Ovary (tissue), 9 donors: ENCODE data around the gene CHST9. TPM values are rescaled to one million over a fixed set of nuclear protein-coding genes. Genes with fewer than 3 reads are reported as not detected.

Experiments used
- DNase-seq, 5 donors: peaks; one replicate each; pipeline ENCODE4 v3.0.0-alpha.2; 2019 to 2020
- H3K27ac ChIP-seq, 2 donors: fragments of 200-600 bp; one replicate each; pipeline versions ENCODE4 v1.5.1 to v1.8.0; 2019 to 2022
- H3K27me3 ChIP-seq: fragments of 200-600 bp; one replicate; pipeline ENCODE4 v1.8.0; 2022
- H3K36me3 ChIP-seq: fragments of 200-600 bp; sonication (generic); one replicate; pipeline ENCODE4 v1.5.1; 2019
- H3K4me1 ChIP-seq: one replicate; pipeline ENCODE4 v1.8.1; 2013; ENCODE audit warnings: mild to moderate bottlenecking, moderate library complexity; ENCODE audit not compliant: insufficient read depth
- H3K4me3 ChIP-seq: fragments of 200-600 bp; sonication (generic); one replicate; pipeline ENCODE4 v1.5.1; 2017
- H3K9me3 ChIP-seq, 2 donors: fragments of 200-600 bp in 1 of 2; sonication (generic) in 1 of 2; one replicate each; pipeline versions ENCODE4 v1.5.1 to v1.8.1; 2013 to 2019; ENCODE audit warnings: mild to moderate bottlenecking in 1 of 2, moderate library complexity in 1 of 2
- EP300 ChIP-seq: sonication (generic); formaldehyde crosslinking; IDR thresholded peaks from one replicate; pipeline ENCODE4 v1.6.1; 2017; ENCODE audit warnings: antibody characterized with exemption
- POLR2A ChIP-seq: fragments of 450-650 bp; IDR thresholded peaks from one replicate; pipeline ENCODE4 v1.6.1; 2017; ENCODE audit warnings: antibody characterized with exemption, mild to moderate bottlenecking, moderate library complexity
- WGBS, 3 donors: extraction: QIAGEN DNeasy Blood & Tissue Kit in 1 of 3; methylation state at CpG; one replicate each; pipeline versions ENCODE4 v1.1.5 to v1.1.7; 2013 to 2017; 5-methylcytosine and 5-hydroxymethylcytosine counted together
- intact Hi-C, 4 donors: fragments of 100-400 bp; cut with DNase I; formaldehyde crosslinking; loops; one replicate each; pipeline versions ENCODE4 v1.11.0 to v1.15.1; 2022 to 2023
- polyA plus RNA-seq, 2 donors: library from polyadenylated mRNA; stranded (reverse); fragments of 200-250 nt in 1 of 2; fragments of 350-450 nt in 1 of 2; fragmentation: Illumina TruSeq in 1 of 2; extraction: RNeasy Lipid Tissue Mini Kit (QIAGEN cat#74804) in 1 of 2; gene quantifications; one replicate each; pipeline ENCODE4 v1.2.3, GENCODE V29; 2013 to 2014
- total RNA-seq, 7 donors: library from RNA; depleted of rRNA in 2 of 7; stranded (reverse); fragments of >200 nt in 2 of 7; fragmentation: NEBNext Ultra II Directional in 3 of 7; extraction: Animal tissue kit (Norgen Biotek cat#: 25700) in 3 of 7; gene quantifications; one replicate each; pipeline versions ENCODE4 v1.1.0 to v1.2.4, GENCODE V29; 2016 to 2023
- TF ChIP-seq, protein P1 (sequence below), 3 donors: fragments of 450-650 bp in 2 of 3; fragments of 200-600 bp in 1 of 3; IDR thresholded peaks; one replicate each; pipeline versions ENCODE4 v1.5.1 to v1.8.0; 2016 to 2022; ENCODE audit warnings: antibody characterized with exemption in 3 of 3, mild to moderate bottlenecking in 1 of 3
- donor health status: DM: no; HTN: no; CAD: no; lungs with moderate emphysema.
- donor health status: DM: no; HTN: no; CAD: no.
- donor health status: Bipolar disorder and iron deficiency.
- donor health status: DM: yes; HTN: yes; CAD: no.
- donor health status: DM: no; HTN: no; CAD: no.
- donor health status: DM: yes; HTN: yes; CAD: no.

The CHST9 gene
- total and polyA plus RNA-seq, 9 donors: 0.02 to 3.6 (median 0.12) TPM; not detected in 1

DNA sequence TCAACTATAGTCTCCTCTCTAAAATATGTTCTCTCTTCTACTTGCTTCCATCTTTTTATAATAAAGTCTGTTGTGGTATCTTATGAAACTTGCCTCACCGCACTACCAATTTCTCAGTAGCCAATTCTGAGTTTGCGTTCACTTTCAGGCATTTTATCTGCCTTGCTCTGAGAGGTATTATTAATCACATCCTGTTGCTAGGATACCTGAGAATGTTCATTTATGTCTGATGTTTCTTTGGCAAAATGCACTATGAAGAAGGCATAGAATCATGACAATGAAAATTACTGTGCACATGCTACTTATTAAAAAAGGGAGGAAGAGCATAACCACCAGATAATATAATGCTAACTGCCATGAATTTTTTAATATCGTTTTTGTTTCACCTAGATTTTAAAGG is 130.2 kb downstream of the CHST9 start:
- H3K27ac ChIP-seq: no peak overlapping the region
- H3K4me3 ChIP-seq: no peak overlapping the region
- no peaks in the 10 kb centered on the region for H3K36me3 ChIP-seq
- intact Hi-C loops: no loop called here
- no peaks in the 10 kb centered on the region for H3K27me3 ChIP-seq
- WGBS, 3 donors: 58 to 66% (median 65%) methylated on average over 3 of the region's 3 CpGs
- H3K9me3 ChIP-seq: no peaks in the 10 kb centered on the region
- no peak for DNase-seq
- no peaks in the 10 kb centered on the region for H3K4me1 ChIP-seq
- TF ChIP-seq, protein P1, sequence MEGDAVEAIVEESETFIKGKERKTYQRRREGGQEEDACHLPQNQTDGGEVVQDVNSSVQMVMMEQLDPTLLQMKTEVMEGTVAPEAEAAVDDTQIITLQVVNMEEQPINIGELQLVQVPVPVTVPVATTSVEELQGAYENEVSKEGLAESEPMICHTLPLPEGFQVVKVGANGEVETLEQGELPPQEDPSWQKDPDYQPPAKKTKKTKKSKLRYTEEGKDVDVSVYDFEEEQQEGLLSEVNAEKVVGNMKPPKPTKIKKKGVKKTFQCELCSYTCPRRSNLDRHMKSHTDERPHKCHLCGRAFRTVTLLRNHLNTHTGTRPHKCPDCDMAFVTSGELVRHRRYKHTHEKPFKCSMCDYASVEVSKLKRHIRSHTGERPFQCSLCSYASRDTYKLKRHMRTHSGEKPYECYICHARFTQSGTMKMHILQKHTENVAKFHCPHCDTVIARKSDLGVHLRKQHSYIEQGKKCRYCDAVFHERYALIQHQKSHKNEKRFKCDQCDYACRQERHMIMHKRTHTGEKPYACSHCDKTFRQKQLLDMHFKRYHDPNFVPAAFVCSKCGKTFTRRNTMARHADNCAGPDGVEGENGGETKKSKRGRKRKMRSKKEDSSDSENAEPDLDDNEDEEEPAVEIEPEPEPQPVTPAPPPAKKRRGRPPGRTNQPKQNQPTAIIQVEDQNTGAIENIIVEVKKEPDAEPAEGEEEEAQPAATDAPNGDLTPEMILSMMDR (IDR thresholded peaks at IDR 0.05): no peak
- TF ChIP-seq EP300: no peak

DNA sequence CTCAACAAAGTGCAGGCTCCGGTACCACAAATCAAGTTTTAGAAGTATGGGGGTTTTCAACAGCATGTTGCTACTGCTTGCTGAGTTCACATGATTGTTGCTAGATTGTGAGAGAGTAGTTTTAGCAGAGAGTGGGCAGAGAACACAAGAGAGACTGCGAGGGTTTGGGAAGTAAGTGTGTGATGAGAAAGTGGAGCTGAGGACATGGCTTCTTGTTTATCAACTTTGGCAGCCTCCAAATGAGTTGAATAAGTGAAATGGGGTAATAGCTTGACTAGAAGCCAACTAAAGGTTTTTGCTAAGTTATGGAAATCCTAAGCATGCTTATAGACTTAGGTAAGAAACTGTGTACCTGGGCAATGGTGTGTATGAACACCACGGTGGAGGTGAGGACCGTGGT is 135.1 kb downstream of the CHST9 start:
- Histone ChIP-seq H3K9me3 (no peaks in the 10 kb centered on the region), H3K4me3 (no peak overlapping the region), H3K27ac (no peak overlapping the region), H3K4me1 (no peaks in the 10 kb centered on the region), H3K27me3 (no peaks in the 10 kb centered on the region), H3K36me3 (no peaks in the 10 kb centered on the region)
- intact Hi-C loops: no loop called here
- WGBS, 3 donors: 87 to 91% (median 90%) methylated on average over 4 of the region's 4 CpGs
- no peak for DNase-seq
- TF ChIP-seq, protein P1 (IDR thresholded peaks at IDR 0.05): no peak
- TF ChIP-seq POLR2A (no peak), EP300 (no peak)

DNA sequence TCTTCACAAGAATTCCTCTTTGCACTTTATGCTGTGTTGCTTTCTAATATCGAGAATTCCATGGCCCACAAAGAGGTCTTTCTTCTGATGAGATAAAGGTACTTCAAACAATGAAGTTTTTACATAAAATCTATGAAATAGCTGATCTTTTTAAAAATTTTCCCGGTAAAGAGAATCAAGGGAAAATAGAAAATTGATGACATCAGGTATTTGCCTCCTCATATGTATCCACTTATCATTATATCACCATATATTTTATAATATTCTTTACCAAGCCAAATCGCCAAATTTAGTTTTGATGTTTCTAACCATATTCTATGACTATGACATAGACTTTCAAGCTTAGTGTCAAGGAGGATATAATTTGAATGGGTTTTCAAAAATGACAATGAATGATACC is 139.8 kb downstream of the CHST9 start:
- Histone ChIP-seq H3K4me3 (no peak overlapping the region), H3K4me1 (no peaks in the 10 kb centered on the region), H3K36me3 (no peaks in the 10 kb centered on the region), H3K27ac (no peak overlapping the region), H3K9me3 (no peaks in the 10 kb centered on the region), H3K27me3 (no peaks in the 10 kb centered on the region)
- no peak for DNase-seq
- 92 to 96% (median 95%) methylated on average over 3 of the region's 3 CpGs for WGBS, 3 donors
- TF ChIP-seq EP300 (no peak), POLR2A (no peak)
- TF ChIP-seq, protein P1 (IDR thresholded peaks at IDR 0.05): no peak
- intact Hi-C loops: no loop called here

DNA sequence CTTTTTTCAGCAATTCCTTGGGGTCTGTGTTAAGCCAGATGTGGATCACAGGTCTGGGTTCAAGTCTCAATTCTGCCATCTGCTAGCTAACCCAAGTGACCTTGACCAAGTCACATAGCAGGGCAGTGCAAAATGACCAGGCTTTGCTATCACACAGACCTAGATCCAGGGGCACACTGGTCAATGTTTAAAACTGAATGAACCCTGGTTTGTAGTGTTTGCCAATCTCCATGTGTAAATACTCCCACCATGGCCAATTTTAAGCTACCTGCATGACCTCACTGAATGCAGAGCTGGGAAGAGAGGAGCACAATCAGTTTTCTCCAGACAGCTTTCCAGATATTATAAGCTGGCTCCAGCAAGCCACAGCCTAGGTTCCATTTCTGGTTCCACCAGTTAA is 142.9 kb downstream of the CHST9 start:
- Histone ChIP-seq H3K27ac (no peak overlapping the region), H3K9me3 (no peaks in the 10 kb centered on the region), H3K4me1 (no peaks in the 10 kb centered on the region), H3K27me3 (no peaks in the 10 kb centered on the region), H3K4me3 (no peak overlapping the region), H3K36me3 (no peaks in the 10 kb centered on the region)
- TF ChIP-seq EP300 (no peak), POLR2A (no peak)
- TF ChIP-seq, protein P1 (IDR thresholded peaks at IDR 0.05): no peak
- intact Hi-C loops: no loop called here
- no peak for DNase-seq

DNA sequence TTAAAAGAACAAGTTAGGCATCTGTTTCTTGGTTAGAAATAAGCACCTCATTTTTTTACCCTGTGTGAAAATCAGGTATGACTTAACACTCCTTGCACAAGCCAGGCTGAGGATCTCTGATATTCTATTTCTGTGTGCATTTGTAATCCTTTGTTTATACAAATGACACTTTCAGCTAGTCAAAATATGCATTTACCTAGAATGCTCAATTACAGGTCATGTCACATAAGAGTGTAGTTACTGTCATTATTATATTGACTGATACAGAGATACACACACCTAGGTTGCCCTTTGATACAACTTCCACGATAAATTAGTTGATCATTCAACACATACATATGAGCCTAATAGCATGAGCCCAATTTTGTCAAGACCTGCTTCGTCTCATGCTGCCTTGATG is 144.3 kb downstream of the CHST9 start:
- 92 to 96% (median 93%) methylated on average over 2 of the region's 2 CpGs for whole genome bisulfite sequencing, 3 donors
- H3K27ac ChIP-seq: no peak overlapping the region
- no peak for DNase-seq
- intact Hi-C loops: no loop called here
- no peaks in the 10 kb centered on the region for H3K9me3 ChIP-seq
- no peaks in the 10 kb centered on the region for H3K4me1 ChIP-seq
- TF ChIP-seq POLR2A: no peak
- no peak for TF ChIP-seq EP300
- TF ChIP-seq, protein P1 (IDR thresholded peaks at IDR 0.05): no peak
- no peak overlapping the region for H3K4me3 ChIP-seq
- no peaks in the 10 kb centered on the region for H3K36me3 ChIP-seq
- H3K27me3 ChIP-seq: no peaks in the 10 kb centered on the region
